ENCODE data around the gene RHCG.

DNA sequence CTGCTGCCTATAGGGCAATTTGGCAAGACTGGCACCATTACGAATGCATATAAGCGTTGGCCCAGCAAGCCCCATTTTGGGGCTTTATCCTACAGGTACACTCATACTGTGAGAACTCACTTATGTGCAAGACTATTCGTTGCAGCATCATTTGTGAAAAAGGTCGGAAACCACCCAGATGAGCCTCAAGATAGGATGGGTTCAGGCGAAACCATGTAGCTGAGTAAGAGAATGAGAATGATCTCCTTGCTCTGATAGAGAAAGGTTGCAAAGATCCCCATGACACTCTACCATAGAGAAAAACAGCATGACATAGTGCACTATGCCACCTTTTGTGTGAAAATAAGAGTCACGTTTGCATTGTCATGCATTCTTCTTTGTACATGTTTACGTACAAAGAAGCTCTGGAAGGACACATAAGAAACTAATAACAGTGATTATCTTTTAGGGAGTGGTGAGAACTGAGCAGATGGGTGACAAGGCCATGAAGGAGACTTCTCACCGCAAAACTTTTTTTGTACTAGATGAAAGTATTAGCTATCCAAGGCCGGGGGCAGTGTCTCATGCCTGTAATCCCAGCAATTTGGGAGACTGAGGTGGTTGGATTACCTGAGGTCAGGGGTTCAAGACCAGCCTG is 50.0 kb downstream of the RHCG start:
- TF ChIP-seq POLR2A (IDR thresholded peaks at IDR 0.05) (no peak), CTCF (IDR thresholded peaks at IDR 0.05 in 4 of 5, conservative IDR thresholded peaks at IDR 0.05 in 1 of 5) (no peak)
